ENCODE results near the gene COX10. TPM values are rescaled to one million over a fixed set of nuclear protein-coding genes. Genes with fewer than 3 reads are reported as not detected.

Gene COX10
- total RNA-seq, 1 experiment from 2014 or later: 27.3 TPM

- Histone ChIP-seq H3K4me1 (replicated peaks) (no peaks in the 10 kb centered on the region), H3K27me3 (replicated peaks) (no peaks in the 10 kb centered on the region), H3K27ac (no peak overlapping the region), H3K4me3 (no peak overlapping the region), H3K9me3 (replicated peaks) (no peaks in the 10 kb centered on the region), H3K36me3 (no peaks in the 10 kb centered on the region)
- no peak for DNase-seq (ENCODE audit: low read depth in 1 of 2, low spot score in 2 of 2)
These were observed 49.6 kb downstream of the COX10 start for GRCh38 chr17:14118951-14119350.

GRCh38 chr17:14119546-14119945, 50.2 kb downstream of the COX10 start:
- no peaks in the 10 kb centered on the region for H3K9me3 ChIP-seq (replicated peaks)
- H3K27me3 ChIP-seq (replicated peaks): no peaks in the 10 kb centered on the region
- no peaks in the 10 kb centered on the region for H3K36me3 ChIP-seq
- H3K4me1 ChIP-seq (replicated peaks): no peaks in the 10 kb centered on the region
- DNase-seq (ENCODE audit: low read depth in 1 of 2, low spot score in 2 of 2): no peak
- H3K4me3 ChIP-seq: no peak overlapping the region
- H3K27ac ChIP-seq: no peak overlapping the region

- no peak for DNase-seq (ENCODE audit: low read depth in 1 of 2, low spot score in 2 of 2)
- Histone ChIP-seq H3K4me1 (replicated peaks) (no peaks in the 10 kb centered on the region), H3K36me3 (no peaks in the 10 kb centered on the region), H3K9me3 (replicated peaks) (no peaks in the 10 kb centered on the region), H3K27me3 (replicated peaks) (no peaks in the 10 kb centered on the region), H3K4me3 (no peak overlapping the region), H3K27ac (no peak overlapping the region)
These were observed 52.6 kb downstream of the COX10 start for GRCh38 chr17:14121952-14122351.

DNA sequence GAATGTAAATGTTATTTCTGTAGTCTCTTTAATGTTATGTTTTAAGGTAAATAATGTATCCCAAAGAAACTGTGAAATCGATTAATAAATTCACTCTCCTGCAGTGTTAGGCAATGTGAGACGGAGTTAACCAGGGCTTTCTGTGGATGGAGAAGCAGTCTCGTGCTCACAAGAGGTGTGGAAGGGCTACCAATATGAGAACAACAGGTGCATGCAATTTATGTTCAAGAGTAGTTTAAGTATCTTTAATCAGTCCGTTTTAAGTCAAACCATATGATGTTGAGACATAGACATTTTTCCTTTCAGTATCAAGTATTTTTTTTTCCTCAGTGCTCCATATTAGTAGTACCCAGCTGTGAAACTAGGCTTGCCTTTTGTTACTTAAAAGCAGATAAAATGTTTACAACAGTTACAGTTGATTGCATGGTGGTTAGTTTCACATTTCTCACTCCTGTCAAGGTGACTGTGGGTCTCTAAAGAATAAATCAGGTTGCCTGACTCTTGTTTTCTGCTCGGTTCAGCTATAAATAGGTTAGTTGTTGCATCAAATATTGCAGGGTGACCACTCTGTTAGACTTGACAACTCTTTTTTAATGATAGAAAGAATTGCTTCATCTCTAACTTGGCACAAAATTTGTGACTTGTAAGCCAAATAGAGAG, 54.4 kb downstream of the COX10 start:
- no peak for DNase-seq (ENCODE audit: low read depth in 1 of 2, low spot score in 2 of 2)
- Histone ChIP-seq H3K27ac (no peak overlapping the region), H3K9me3 (replicated peaks) (no peaks in the 10 kb centered on the region), H3K4me3 (no peak overlapping the region), H3K4me1 (replicated peaks) (no peaks in the 10 kb centered on the region), H3K36me3 (no peaks in the 10 kb centered on the region), H3K27me3 (replicated peaks) (no peaks in the 10 kb centered on the region)

DNA sequence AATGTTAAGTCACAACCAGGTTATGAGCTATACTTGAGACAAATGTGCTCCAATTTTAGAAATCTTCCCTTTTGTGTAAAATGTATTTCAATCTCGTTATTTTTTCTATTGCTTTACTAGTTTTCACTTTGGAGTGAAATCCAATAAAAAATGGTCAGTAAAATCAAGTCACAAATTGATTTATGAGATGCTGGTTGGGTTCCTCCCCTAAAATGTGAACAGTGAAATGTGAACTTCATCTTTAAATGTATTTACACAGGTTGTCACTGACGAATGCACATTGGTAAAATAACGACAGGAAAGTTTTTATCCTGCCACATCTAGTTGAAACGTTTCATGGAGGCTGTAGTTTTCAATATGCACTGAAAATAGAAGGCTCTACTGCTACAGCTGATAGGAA, 55.5 kb downstream of the COX10 start:
- DNase-seq (ENCODE audit: low read depth in 1 of 2, low spot score in 2 of 2): no peak
- H3K9me3 ChIP-seq (replicated peaks): no peaks in the 10 kb centered on the region
- no peaks in the 10 kb centered on the region for H3K4me1 ChIP-seq (replicated peaks)
- no peak overlapping the region for H3K4me3 ChIP-seq
- no peaks in the 10 kb centered on the region for H3K36me3 ChIP-seq
- H3K27ac ChIP-seq: no peak overlapping the region
- no peaks in the 10 kb centered on the region for H3K27me3 ChIP-seq (replicated peaks)

DNA sequence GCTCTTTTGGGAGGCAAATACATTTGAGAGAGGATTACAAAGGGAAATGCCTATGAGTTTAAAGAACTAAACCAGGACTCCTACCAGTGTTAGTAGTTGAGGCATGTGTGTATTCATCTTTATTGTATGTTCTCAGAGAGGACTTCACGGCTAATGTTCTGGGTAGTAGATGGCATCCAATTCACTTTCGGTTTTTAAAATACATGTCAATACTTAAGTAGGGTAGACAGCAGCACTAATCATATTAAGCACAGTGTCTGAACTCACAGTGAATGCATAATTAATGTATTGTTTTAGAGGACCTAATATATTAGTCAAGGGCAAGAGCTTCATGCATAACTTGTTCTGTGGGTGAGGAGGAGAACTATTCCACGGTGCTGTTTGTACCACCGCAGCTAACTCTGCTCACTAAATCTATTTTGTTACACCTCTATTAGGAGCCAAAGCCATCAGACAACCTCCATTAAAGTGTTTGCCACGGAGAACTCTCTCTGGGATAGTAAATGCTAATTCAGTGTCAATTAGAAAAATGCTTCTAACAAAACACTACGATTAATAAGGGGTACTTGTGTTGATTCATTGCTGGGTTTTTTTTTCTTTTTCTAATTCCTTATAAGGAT, 56.3 kb downstream of the COX10 start:
- no peaks in the 10 kb centered on the region; the same call in 1 of the 2 replicates for H3K9me3 ChIP-seq (replicated peaks)
- no peak overlapping the region for H3K4me3 ChIP-seq
- no peaks in the 10 kb centered on the region for H3K36me3 ChIP-seq
- no peaks in the 10 kb centered on the region for H3K27me3 ChIP-seq (replicated peaks)
- H3K27ac ChIP-seq: no peak overlapping the region
- DNase-seq (ENCODE audit: low read depth in 1 of 2, low spot score in 2 of 2): no peak
- H3K4me1 ChIP-seq (replicated peaks): no peaks in the 10 kb centered on the region

GRCh38 chr17:14133104-14133503, 63.8 kb downstream of the COX10 start:
- no peak for DNase-seq (ENCODE audit: low read depth in 1 of 2, low spot score in 2 of 2)
- Histone ChIP-seq H3K27ac (no peak overlapping the region), H3K27me3 (replicated peaks) (no peaks in the 10 kb centered on the region), H3K4me3 (no peak overlapping the region), H3K36me3 (no peaks in the 10 kb centered on the region), H3K9me3 (replicated peaks) (no peaks in the 10 kb centered on the region; the same call in 1 of the 2 replicates), H3K4me1 (replicated peaks) (no peaks in the 10 kb centered on the region)

DNA sequence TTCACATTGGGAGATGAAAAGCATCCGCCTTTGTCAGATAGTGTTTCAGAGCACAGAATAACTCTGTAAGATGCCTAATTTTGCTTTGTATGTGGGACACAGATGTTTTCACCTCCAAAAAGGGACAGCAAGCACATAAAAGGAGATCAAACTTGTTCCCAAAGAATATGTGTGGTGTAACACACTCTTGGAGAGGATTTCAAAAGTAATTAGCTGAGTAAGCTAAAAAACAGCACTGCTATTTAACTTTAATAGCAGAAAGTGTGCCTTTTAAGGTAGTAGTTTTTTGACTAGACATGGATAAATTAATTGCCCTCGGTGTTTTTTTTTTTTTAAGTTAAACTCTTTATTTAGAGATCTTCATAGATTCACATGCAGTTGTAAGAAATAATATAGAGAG, 65.2 kb downstream of the COX10 start:
- H3K36me3 ChIP-seq: no peaks in the 10 kb centered on the region
- no peak for DNase-seq (ENCODE audit: low read depth in 1 of 2, low spot score in 2 of 2)
- no peaks in the 10 kb centered on the region for H3K4me1 ChIP-seq (replicated peaks)
- no peaks in the 10 kb centered on the region for H3K27me3 ChIP-seq (replicated peaks)
- no peaks in the 10 kb centered on the region; the same call in 1 of the 2 replicates for H3K9me3 ChIP-seq (replicated peaks)
- no peak overlapping the region for H3K4me3 ChIP-seq
- H3K27ac ChIP-seq: no peak overlapping the region

DNA sequence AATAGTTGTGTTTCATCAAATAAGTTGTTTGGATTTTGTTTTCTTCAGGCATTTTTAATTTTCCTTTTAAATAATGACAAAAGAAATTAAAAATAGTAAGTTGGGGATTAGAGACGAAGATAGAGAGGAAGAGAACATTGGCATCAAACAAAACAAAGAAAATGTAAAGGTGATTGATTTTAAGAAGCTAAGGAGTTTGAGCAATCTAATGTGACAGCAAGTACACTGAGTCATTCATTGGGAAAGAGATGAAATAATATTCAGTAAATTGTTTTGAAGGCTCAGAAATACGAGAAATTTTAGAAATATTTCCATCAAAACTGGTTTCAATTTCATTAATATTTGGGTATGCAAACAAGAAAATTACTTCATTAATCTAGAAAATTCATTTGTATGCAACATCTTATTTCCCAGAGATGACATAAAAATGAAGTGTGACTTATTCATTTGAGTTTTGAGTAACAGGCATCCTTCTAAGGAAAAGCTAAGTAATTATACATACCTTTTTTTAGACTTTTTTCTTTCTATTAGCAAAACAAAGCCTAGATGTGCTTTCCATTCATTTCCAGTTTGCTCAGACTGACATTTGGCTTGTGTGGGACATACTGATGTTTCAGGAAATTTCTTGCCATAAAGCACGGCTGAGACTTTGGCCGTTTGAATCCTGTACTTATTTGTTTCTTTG, 66.7 kb downstream of the COX10 start:
- no peaks in the 10 kb centered on the region for H3K36me3 ChIP-seq
- no peaks in the 10 kb centered on the region for H3K4me1 ChIP-seq (replicated peaks)
- H3K27me3 ChIP-seq (replicated peaks): no peaks in the 10 kb centered on the region
- no peaks in the 10 kb centered on the region for H3K9me3 ChIP-seq (replicated peaks)
- H3K4me3 ChIP-seq: no peak overlapping the region
- no peak for DNase-seq (ENCODE audit: low read depth in 1 of 2, low spot score in 2 of 2)
- H3K27ac ChIP-seq: no peak overlapping the region

DNA sequence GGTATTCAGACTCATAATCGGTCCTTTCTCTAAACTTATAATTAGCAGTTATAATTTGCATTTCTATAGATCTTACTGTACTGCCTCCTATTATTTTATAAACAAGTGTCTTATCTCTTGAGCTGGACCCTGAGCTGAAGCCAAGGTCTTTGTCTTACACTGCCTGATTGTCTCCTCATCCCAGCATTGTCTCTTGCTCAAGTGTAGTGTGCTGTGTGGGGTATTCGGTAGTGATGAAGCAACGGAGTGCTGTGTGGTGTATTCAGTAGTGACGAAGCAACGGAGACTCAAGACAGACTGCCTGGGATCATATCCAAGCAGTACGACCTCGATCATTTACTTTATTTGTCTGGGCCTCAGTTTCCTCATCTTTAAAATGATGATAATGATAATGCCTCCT, 69.3 kb downstream of the COX10 start:
- Histone ChIP-seq H3K9me3 (replicated peaks) (no peaks in the 10 kb centered on the region), H3K27ac (no peak overlapping the region)
- no peak for DNase-seq (ENCODE audit: low read depth in 1 of 2, low spot score in 2 of 2)

GRCh38 chr17:14143688-14144087, 74.4 kb downstream of the COX10 start:
- no peak overlapping the region for H3K4me3 ChIP-seq
- no peaks in the 10 kb centered on the region for H3K4me1 ChIP-seq (replicated peaks)
- H3K9me3 ChIP-seq (replicated peaks): no peaks in the 10 kb centered on the region
- no peaks in the 10 kb centered on the region for H3K27me3 ChIP-seq (replicated peaks)
- DNase-seq (ENCODE audit: low read depth in 1 of 2, low spot score in 2 of 2): no peak
- no peaks in the 10 kb centered on the region for H3K36me3 ChIP-seq
- no peak overlapping the region for H3K27ac ChIP-seq

More for the DNA sequence above, 69.3 kb downstream of the COX10 start:
- Histone ChIP-seq H3K4me3 (no peak overlapping the region), H3K36me3 (no peaks in the 10 kb centered on the region), H3K4me1 (replicated peaks) (no peaks in the 10 kb centered on the region), H3K27me3 (replicated peaks) (no peaks in the 10 kb centered on the region)

GRCh38 chr17:14144508-14144907, 75.2 kb downstream of the COX10 start:
- H3K27me3 ChIP-seq (replicated peaks): no peaks in the 10 kb centered on the region
- no peak overlapping the region for H3K4me3 ChIP-seq
- no peak for DNase-seq (ENCODE audit: low read depth in 1 of 2, low spot score in 2 of 2)
- no peak overlapping the region for H3K27ac ChIP-seq
- H3K4me1 ChIP-seq (replicated peaks): no peaks in the 10 kb centered on the region
- no peaks in the 10 kb centered on the region for H3K9me3 ChIP-seq (replicated peaks)
- H3K36me3 ChIP-seq: no peaks in the 10 kb centered on the region

GRCh38 chr17:14149751-14150150, 80.4 kb downstream of the COX10 start:
- no peaks in the 10 kb centered on the region for H3K4me1 ChIP-seq (replicated peaks)
- no peak overlapping the region for H3K27ac ChIP-seq
- no peak overlapping the region for H3K4me3 ChIP-seq
- H3K27me3 ChIP-seq (replicated peaks): no peaks in the 10 kb centered on the region
- H3K9me3 ChIP-seq (replicated peaks): no peaks in the 10 kb centered on the region
- DNase-seq (ENCODE audit: low read depth in 1 of 2, low spot score in 2 of 2): no peak
- no peaks in the 10 kb centered on the region for H3K36me3 ChIP-seq

- no peak overlapping the region for H3K27ac ChIP-seq
- no peak overlapping the region for H3K4me3 ChIP-seq
- no peaks in the 10 kb centered on the region for H3K36me3 ChIP-seq
- no peak for DNase-seq (ENCODE audit: low read depth in 1 of 2, low spot score in 2 of 2)
- no peaks in the 10 kb centered on the region for H3K9me3 ChIP-seq (replicated peaks)
- no peaks in the 10 kb centered on the region for H3K4me1 ChIP-seq (replicated peaks)
- no peaks in the 10 kb centered on the region for H3K27me3 ChIP-seq (replicated peaks)
These were observed 81.3 kb downstream of the COX10 start for GRCh38 chr17:14150619-14151018.
